Hepatocyte (in vitro differentiated cells): ENCODE results near the gene PRRC2A. TPM values are rescaled to one million over a fixed set of nuclear protein-coding genes. Genes with fewer than 3 reads are reported as not detected.

Source experiments
- DNase-seq: peaks from one replicate; pipeline ENCODE4 v3.0.0-alpha.2; 2016; ENCODE audit warnings: low spot score
- H2AFZ ChIP-seq: fragments of 200-600 bp; sonication (generic); 2 replicates; pipeline ENCODE4 v1.6.0; 2016; ENCODE audit warnings: antibody characterized with exemption, mild to moderate bottlenecking
- H3K27ac ChIP-seq: fragments of 200-600 bp; sonication (generic); 2 replicates; pipeline ENCODE4 v1.5.1; 2016; ENCODE audit warnings: mild to moderate bottlenecking
- H3K27me3 ChIP-seq: fragments of 200-600 bp; sonication (generic); 2 replicates; pipeline ENCODE4 v1.6.1; 2016
- H3K36me3 ChIP-seq: fragments of 200-600 bp; sonication (generic); replicated peaks from 2 replicates; pipeline ENCODE4 v1.5.1; 2016; ENCODE audit warnings: low read depth; ENCODE audit not compliant: insufficient read depth
- H3K4me1 ChIP-seq: fragments of 200-600 bp; sonication (generic); 2 replicates; pipeline ENCODE4 v1.5.1; 2016; ENCODE audit warnings: mild to moderate bottlenecking, moderate library complexity; ENCODE audit not compliant: insufficient read depth
- H3K4me2 ChIP-seq: fragments of 200-600 bp; sonication (generic); 2 replicates; pipeline ENCODE4 v1.6.0; 2016
- H3K4me3 ChIP-seq: fragments of 200-600 bp; sonication (generic); 2 replicates; pipeline ENCODE4 v1.5.1; 2016; ENCODE audit warnings: mild to moderate bottlenecking
- H3K79me2 ChIP-seq: fragments of 200-600 bp; sonication (generic); 2 replicates; pipeline ENCODE4 v1.6.0; 2017; ENCODE audit warnings: mild to moderate bottlenecking
- H3K9me2 ChIP-seq: fragments of 200-600 bp; sonication (generic); replicated peaks from 2 replicates; pipeline ENCODE4 v1.6.0; 2017; ENCODE audit warnings: mild to moderate bottlenecking; ENCODE audit not compliant: insufficient read depth
- H3K9me3 ChIP-seq: fragments of 200-600 bp; sonication (generic); 2 replicates; pipeline ENCODE4 v1.5.1; 2016; ENCODE audit warnings: low read depth, mild to moderate bottlenecking
- H4K20me1 ChIP-seq: fragments of 200-600 bp; sonication (generic); 2 replicates; pipeline ENCODE4 v1.6.0; 2016; ENCODE audit warnings: mild to moderate bottlenecking; ENCODE audit not compliant: insufficient read depth, poor library complexity, severe bottlenecking
- EZH2 ChIP-seq: fragments of 200-600 bp; sonication (generic); IDR thresholded peaks from 2 replicates; pipeline ENCODE4 v1.6.1; 2016; ENCODE audit warnings: antibody characterized with exemption, mild to moderate bottlenecking, borderline replicate concordance
- EZH2phosphoT487 ChIP-seq: fragments of 200-600 bp; sonication (generic); IDR thresholded peaks from one replicate; pipeline ENCODE4 v1.6.1; 2018; ENCODE audit warnings: antibody characterized with exemption, mild to moderate bottlenecking, low read depth, moderate library complexity; ENCODE audit not compliant: unreplicated experiment, severe bottlenecking
- WGBS: methylation state at CpG from one replicate; pipeline ENCODE4 v1.1.6; 2016; ENCODE audit warnings: low lambda C conversion rate; ENCODE audit errors: missing lambda C conversion rate; 5-methylcytosine and 5-hydroxymethylcytosine counted together
- polyA plus RNA-seq: library from polyadenylated mRNA; unstranded; fragments of >200 nt; fragmentation: Nextera tagmentation; extraction: Ambion mirVana; gene quantifications from 2 replicates; pipeline ENCODE4 v1.2.1, GENCODE V29; 2016
- total RNA-seq: library from RNA; depleted of rRNA; stranded (reverse); fragments of >200 nt; gene quantifications from 2 replicates; pipeline ENCODE4 v1.2.3, GENCODE V29; 2014
- TF ChIP-seq, protein P1 (sequence below): fragments of 200-600 bp; sonication (generic); IDR thresholded peaks from 2 replicates; pipeline ENCODE4 v1.5.1; 2016; ENCODE audit warnings: antibody characterized with exemption, mild to moderate bottlenecking; ENCODE audit not compliant: poor library complexity

The PRRC2A gene
- total and polyA plus RNA-seq, 2 experiments from 2014 or later: 47.5 to 50.2 TPM

DNA sequence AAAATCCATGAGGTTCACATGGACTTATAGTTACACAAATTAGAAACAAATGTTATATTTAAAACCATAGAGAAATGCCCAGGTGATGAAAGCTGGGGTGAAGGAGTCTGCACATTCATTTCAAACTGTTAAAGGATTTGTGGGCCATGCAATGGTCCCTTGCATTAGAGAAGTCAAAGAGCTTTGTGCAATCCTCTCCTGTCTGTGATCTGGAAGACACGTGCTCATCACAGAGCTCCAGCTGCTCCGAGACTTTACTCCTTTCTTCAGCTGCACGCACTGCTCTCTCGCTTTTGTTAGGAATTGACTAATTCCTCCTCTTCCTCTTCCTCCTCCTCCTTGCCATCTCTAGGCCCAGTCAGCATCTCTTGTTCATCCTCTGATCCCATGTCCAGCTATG lies 9.5 kb upstream of the PRRC2A start:
- peaks cover 11% of the 10 kb centered on the region for H3K4me1 ChIP-seq

DNA sequence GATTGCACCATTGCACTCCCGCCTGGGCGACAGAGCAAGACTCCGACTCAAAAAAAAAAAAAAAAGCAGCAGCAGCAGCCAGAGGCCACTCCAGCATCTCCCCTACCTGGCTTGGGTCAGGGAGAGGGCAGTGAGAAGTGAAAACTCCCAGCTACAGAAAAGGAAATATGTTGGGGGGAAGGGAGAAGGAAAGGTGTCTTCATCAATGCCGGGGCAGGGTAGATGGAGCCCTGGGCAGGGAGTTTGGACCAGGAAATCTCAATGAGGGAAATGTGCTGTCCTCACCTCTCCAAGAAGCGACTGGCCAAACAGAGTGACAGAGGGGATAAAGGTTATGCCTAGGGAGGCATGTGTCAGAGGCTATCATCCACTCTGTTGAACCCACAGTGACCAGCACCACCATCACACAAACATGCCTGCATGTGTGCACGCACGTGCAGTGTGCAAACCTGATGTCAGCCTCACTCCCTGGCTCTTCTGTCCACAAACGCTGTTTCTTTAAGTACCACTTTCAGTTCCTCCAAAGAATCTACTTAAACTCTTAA lies 6.4 kb upstream of the PRRC2A start:
- Histone ChIP-seq H3K4me3 (no peak overlapping the region), H3K9me3 (no peaks in the 10 kb centered on the region), H3K4me2 (peak overlapping the region; percentile 70), H2AFZ (no peak overlapping the region), H3K79me2 (no peaks in the 10 kb centered on the region), H3K36me3 (no peaks in the 10 kb centered on the region), H3K27me3 (no peaks in the 10 kb centered on the region), H3K27ac (peak overlapping the region; percentile 76), H3K4me1 (peaks cover 11% of the 10 kb centered on the region), H4K20me1 (no peaks in the 10 kb centered on the region), H3K9me2 (no peaks in the 10 kb centered on the region)
- TF ChIP-seq EZH2 (no peak), EZH2phosphoT487 (no peak)
- TF ChIP-seq, protein P1, sequence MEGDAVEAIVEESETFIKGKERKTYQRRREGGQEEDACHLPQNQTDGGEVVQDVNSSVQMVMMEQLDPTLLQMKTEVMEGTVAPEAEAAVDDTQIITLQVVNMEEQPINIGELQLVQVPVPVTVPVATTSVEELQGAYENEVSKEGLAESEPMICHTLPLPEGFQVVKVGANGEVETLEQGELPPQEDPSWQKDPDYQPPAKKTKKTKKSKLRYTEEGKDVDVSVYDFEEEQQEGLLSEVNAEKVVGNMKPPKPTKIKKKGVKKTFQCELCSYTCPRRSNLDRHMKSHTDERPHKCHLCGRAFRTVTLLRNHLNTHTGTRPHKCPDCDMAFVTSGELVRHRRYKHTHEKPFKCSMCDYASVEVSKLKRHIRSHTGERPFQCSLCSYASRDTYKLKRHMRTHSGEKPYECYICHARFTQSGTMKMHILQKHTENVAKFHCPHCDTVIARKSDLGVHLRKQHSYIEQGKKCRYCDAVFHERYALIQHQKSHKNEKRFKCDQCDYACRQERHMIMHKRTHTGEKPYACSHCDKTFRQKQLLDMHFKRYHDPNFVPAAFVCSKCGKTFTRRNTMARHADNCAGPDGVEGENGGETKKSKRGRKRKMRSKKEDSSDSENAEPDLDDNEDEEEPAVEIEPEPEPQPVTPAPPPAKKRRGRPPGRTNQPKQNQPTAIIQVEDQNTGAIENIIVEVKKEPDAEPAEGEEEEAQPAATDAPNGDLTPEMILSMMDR: no peak
- peak; percentile 32 for DNase-seq
- 73% methylated on average over 5 of the region's 8 CpGs for WGBS

More for the DNA sequence above, 9.5 kb upstream of the PRRC2A start:
- H4K20me1 ChIP-seq: no peaks in the 10 kb centered on the region
- H3K4me2 ChIP-seq: no peak overlapping the region
- 80% methylated on average over 4 of the region's 4 CpGs for WGBS
- H3K27ac ChIP-seq: no peak overlapping the region
- no peak for TF ChIP-seq EZH2
- no peak for TF ChIP-seq EZH2phosphoT487
- TF ChIP-seq, protein P1: no peak
- no peak overlapping the region for H3K4me3 ChIP-seq
- H3K36me3 ChIP-seq: no peaks in the 10 kb centered on the region
- no peaks in the 10 kb centered on the region for H3K27me3 ChIP-seq
- no peaks in the 10 kb centered on the region for H3K79me2 ChIP-seq
- H3K9me3 ChIP-seq: no peaks in the 10 kb centered on the region
- no peaks in the 10 kb centered on the region for H3K9me2 ChIP-seq
- DNase-seq: no peak
- no peak overlapping the region for H2AFZ ChIP-seq

DNA sequence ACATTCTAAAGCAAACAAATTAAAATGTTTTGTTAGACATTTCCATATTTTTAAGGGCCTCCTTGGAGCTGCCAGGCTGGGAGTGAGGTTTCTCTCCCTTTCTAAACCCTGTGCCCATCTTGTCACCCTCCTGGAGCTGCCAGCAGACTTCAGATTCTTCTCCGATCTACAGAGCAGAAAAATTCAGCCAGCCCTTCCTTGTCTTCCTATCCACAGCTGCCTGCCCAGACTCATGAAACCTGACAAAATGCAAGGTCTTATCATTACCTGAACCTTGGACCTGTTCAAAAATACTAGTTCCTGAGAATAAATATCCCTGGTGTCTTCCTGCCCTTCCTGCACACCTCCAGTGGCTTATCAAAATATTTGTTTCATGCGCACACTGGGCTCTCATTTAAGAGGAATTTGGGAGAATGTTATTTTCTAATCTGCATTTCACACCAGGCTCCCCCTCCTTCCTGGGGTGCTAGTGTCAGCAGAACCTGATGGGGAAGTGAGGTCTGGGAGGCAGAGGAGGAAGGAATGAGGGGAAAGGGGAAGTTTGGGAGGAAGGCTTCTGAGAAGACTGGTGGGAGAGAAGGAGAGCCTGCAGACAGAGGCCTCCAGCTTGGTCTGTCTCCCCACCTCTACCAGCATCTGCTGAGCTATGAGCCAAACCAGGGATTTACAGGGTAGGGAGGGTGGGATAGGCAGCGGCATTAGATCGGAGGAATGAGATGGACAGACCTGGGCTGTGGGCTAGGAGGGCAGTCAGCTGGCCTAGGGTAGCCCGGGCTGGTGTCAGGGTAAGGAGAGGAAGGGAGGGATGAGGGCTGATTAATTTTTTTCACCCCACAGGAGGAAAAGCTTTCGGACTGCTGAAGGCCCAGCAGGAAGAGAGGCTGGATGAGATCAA lies 5.6 kb upstream of the PRRC2A start, which contains the start of gene AIF1:
AIF1 (plus strand) TSS at position 551 of the 895 bp plus-strand sequence; CDS start at position 647, 96 bp downstream.
- Histone ChIP-seq H3K79me2 (no peaks in the 10 kb centered on the region), H3K27me3 (no peaks in the 10 kb centered on the region), H3K4me3 (no peak within 1 kb of the TSS), H3K9me3 (no peaks in the 10 kb centered on the region), H3K4me1 (peaks cover 11% of the 10 kb centered on the region), H3K36me3 (no peaks in the 10 kb centered on the region), H3K27ac (peak within 1 kb of the TSS; percentile 76), H2AFZ (no peak within 1 kb of the TSS), H4K20me1 (no peaks in the 10 kb centered on the region), H3K9me2 (no peaks in the 10 kb centered on the region), H3K4me2 (peak within 1 kb of the TSS; percentile 70)
- DNase-seq: peak; percentile 33
- 61% methylated on average over 6 of the region's 6 CpGs for WGBS
- TF ChIP-seq EZH2phosphoT487: no peak

DNA sequence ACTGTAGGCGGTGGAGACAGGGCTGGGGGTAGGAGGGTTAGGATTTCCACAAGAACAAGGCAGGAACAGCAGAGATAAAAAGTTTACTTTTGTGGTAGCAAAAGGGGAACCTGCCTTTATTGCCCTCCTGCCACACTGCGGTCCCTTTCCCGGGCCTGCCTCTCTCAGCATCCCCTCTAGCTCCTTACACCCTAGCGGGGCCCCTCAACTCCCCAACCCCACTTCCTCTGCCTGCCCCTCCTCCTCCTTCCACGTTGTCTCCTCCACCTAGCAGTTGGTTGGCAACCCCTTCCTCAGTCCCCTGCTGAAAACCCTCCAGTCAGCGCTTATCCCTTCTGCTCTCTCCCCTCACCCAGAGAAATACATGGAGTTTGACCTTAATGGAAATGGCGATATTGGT lies 4.8 kb upstream of the PRRC2A start:
- H3K27me3 ChIP-seq: no peaks in the 10 kb centered on the region

More for the DNA sequence above, 4.8 kb upstream of the PRRC2A start:
- H3K4me2 ChIP-seq: no peak overlapping the region
- TF ChIP-seq EZH2: no peak
- TF ChIP-seq EZH2phosphoT487: no peak
- TF ChIP-seq, protein P1: no peak
- no peaks in the 10 kb centered on the region for H3K9me2 ChIP-seq
- no peaks in the 10 kb centered on the region for H4K20me1 ChIP-seq
- no peak overlapping the region for H3K4me3 ChIP-seq
- H2AFZ ChIP-seq: no peak overlapping the region
- H3K36me3 ChIP-seq: no peaks in the 10 kb centered on the region
- WGBS: 65% methylated on average over 7 of the region's 7 CpGs
- peak; percentile 17 for DNase-seq
- H3K27ac ChIP-seq: peak overlapping the region; percentile 76
- H3K79me2 ChIP-seq: no peaks in the 10 kb centered on the region
- no peaks in the 10 kb centered on the region for H3K9me3 ChIP-seq
- H3K4me1 ChIP-seq: peaks cover 11% of the 10 kb centered on the region
